Myocyte (in vitro differentiated cells): ENCODE results near the gene GRK1. TPM values are rescaled to one million over a fixed set of nuclear protein-coding genes. Genes with fewer than 3 reads are reported as not detected.
"Not testable (repeated sequence)": the region's sequence is repeated elsewhere in the genome, so short reads cannot be mapped to it uniquely, and the experiment has no call there.

Experiments
- DNase-seq: peaks from one replicate; pipeline ENCODE4 v3.0.0-alpha.2; 2012; ENCODE audit warnings: low read depth
- total RNA-seq: library from RNA; depleted of rRNA; stranded (reverse); fragments of >200 nt; gene quantifications from 2 replicates; pipeline ENCODE4 v1.2.3, GENCODE V29; 2014

The GRK1 gene
- total RNA-seq, 1 donor from 2014 or later = not detected

DNA sequence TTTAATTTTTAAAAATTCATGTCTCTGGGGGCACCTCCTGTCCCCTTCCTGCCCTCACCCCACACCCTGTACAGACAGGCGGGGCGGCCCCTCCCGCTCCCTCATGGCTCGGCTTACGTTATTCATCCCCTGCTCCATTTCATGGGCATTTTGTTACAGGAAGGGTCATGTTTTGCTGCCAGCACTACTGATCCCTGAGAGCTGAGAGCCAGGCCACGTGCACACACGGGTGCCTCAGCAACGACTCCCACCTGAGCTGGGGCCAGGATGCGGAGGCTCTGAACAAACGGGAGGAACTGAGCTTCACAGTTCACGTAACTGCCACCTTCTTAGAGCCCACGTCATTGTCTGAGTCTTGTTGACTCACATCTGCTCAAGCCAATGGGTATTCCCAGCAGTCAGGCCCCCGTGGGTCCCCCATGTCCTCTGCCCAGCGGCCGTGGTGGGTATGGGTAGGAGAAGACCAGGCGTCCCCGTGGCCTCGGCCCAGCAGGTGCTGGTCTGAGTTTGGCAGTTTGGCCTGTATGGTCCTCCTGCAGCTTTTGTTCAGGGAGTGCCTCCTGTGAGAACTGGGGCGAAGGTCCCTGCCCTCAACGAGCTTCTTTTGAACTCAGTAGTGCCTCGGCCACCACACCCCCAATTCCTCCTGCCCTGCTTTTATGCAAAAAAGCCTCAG, 75.6 kb downstream of the GRK1 start:
- no peak for DNase-seq

DNA sequence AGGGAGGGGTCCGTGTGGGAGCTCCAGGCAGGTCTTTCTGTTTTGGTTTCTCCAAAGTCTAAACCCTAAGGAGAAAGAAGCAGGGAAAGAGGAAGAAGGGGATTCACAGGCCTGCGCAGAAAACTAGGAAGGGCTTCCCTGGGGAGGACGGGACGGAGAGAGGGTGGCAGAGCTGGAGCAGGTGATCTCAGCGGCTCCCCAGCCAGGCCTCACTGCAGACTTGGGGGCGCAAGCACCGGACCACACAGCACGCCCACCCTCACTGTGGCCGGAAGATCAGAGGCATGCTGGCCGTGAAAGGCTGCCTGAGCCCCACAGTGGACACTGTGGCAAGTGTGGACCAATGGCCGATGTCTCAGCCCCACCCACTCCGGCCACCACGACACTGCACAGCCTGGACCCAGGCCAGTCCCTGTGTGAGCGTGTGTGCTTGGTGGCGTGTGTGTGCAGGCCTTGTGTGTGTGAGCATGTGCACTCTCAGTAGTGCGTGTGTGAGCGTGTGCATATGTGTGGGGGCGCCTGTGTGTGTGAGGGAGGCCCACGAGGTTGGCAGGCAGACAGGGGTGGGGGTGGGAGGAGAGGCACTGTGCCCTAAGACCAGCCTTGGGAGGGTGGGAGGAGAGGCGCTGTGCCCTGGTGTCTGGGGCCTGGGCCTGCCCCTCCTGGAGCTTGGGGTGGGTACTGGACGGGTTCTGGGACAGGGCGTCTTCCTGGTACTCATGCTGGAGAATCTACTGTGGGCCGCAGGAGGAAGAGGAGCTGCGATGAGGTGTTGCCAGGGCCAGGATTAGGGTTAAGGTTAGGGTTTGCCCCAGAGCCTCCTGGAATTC, 76.6 kb downstream of the GRK1 start:
- DNase-seq = no peak

DNA sequence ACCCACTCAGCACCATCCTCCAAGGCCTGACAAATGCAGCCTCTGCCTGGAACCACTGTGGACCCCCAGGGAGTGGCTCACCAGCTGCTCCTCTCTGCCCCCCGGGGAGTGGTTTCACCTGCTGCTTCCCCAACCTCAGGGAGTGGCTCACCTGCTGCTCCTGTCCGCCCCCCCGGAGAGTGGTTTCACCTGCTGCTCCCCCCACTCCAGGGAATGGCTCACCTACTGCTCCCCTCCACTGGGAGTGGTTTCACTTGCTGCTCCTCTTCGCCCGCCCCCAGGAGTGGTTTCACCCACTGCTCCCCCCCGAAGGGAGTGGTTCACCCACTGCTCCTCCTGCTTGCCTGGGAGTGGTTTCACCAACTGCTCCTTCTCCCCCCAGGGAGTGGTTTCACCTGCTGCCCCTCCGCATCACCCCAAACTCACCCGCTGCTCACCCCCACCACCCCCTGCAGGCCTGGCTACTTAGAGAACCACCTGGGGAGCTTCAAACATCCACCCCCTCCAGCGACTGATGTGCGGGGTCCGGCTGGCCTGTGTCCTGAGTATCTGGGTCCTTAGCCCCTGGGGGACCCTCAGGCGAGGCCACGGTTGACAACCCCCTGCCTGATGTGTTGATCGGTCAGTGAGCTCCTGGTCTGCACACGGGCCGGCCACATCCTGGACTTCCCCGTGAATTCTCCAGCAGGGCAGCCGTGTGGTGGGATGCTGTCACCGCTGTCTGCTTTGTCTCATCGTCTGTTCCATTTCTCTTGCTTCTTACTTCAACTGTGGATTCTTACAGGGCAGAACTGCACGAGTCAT, 77.4 kb downstream of the GRK1 start:
- no peak for DNase-seq

- DNase-seq = no peak
Measured at GRCh38 chr13:113745059-113745458, 78.0 kb downstream of the GRK1 start.

- not testable (repeated sequence) for DNase-seq
Measured at GRCh38 chr13:113745500-113746142, 78.6 kb downstream of the GRK1 start.

GRCh38 chr13:113746143-113746525, 79.1 kb downstream of the GRK1 start:
- no peak for DNase-seq

GRCh38 chr13:113746671-113747070, 79.7 kb downstream of the GRK1 start:
- no peak for DNase-seq

GRCh38 chr13:113747291-113747833, 80.3 kb downstream of the GRK1 start:
- no peak for DNase-seq

DNA sequence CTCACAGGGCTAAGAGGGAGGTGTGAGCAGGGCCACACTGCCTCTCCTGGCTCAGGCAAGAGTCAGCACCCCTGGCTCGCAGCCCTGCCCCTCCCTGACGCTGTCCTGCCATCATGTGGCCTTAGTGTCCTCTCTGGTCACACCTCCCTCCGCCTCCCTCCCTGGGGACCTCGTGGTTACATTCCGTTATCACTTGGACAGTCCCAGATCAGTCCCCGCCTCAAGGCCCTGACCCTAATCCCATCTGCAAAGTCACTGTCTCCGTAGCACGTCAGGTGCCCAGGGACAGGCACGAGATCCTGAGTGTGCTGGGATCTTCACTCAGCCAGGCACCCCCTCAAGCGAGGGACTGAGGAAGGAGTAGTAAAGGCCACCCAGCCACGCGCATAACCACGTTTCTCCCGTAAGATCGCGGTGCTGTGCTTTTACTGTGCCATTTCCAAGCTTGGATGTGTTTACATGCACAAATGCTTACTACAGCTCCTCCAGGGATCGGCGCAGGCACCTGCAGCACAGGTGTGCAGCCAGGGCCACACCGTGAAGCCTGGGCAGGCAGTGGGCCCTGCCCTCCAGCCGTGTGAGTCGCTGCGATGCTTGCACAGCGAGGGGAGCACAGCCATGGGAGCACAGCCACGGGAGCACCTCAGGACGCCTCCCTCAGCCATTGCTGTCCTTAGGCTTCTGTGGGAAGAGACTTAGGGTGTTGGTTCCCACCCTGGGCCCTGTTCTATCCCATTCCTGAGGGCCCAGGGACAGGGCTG, 81.3 kb downstream of the GRK1 start:
- no peak for DNase-seq

GRCh38 chr13:113748862-113749451, 81.9 kb downstream of the GRK1 start:
- DNase-seq = no peak

DNA sequence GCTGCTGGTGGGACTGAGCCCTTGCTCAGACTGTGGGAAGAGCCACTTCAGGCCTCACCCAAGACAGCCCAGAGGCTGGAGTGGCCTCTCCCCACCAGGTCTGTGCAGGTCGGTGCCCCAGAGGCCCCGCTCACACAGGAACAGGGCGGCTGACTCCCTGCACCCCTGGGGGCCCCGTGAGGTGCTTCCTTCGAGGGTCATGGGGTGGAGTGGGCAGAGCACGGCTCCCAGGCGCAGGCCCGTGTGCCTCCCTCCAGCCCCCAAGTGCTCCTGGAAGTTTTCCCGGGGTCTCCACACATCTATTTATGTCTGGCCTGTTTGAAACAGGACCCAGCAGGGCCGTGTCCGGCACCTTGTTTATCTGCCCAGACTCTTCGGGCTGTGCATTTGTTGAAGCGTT, 82.5 kb downstream of the GRK1 start:
- no peak for DNase-seq

DNA sequence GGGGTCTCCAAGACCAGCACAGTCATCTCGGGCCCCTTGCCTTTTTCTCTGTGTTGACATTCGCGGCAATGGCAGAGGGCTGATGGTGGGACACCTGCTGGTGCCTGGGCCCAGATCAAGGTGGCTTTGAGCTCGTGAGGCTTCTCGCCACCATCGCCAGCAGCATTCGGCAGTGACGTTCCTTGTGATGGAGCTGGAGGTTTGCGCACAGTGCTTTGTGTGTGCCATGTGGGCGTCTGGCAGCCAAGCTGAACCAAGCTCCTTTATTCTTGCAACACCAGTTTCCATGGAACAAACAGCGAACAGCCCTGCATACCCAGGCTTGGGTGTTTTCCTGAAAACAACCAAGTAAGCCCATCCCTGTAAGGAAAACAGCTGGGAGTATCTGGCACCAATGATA, 82.9 kb downstream of the GRK1 start:
- DNase-seq = no peak

DNA sequence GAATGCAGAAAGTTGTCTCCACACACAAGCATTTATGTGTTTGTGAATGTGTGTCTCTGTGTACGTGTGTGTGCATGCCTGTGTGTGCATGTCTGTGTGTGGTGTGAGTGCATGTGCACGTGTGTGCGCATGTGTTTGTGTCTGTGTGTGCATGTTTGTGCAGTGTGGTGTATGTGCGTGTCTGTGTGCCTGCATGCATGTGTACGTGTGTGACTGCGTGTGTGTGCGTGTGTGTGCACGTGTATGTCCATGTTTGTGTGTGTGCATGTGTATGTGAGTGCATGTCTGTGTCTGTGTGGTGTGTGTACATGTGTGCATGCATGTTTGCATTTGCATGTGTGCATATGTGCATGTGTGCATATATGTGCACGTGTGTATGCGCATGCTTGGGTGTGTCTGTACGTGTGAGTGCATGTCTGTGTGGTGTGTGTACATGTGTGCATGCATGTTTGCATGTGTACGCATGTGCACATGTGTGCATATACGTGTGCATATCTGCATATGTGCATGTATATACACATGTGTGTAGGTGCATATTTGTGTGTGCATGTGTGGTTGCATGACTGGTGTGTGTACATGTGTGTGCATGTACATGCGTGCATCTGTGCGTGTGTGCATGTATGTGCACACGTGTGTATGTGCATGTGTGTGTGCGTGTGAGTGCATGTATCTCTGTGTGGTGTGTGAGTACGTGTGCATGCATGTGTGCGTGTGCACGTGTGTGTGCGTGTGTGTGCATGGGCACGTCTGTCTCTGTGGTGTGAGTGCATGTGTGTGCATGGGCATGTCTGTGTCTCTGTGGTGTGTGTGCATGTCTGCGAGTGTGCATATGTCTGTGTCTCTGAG, 83.8 kb downstream of the GRK1 start:
- no peak for DNase-seq

- no peak for DNase-seq
Measured at GRCh38 chr13:113751491-113751890, 84.5 kb downstream of the GRK1 start.

DNA sequence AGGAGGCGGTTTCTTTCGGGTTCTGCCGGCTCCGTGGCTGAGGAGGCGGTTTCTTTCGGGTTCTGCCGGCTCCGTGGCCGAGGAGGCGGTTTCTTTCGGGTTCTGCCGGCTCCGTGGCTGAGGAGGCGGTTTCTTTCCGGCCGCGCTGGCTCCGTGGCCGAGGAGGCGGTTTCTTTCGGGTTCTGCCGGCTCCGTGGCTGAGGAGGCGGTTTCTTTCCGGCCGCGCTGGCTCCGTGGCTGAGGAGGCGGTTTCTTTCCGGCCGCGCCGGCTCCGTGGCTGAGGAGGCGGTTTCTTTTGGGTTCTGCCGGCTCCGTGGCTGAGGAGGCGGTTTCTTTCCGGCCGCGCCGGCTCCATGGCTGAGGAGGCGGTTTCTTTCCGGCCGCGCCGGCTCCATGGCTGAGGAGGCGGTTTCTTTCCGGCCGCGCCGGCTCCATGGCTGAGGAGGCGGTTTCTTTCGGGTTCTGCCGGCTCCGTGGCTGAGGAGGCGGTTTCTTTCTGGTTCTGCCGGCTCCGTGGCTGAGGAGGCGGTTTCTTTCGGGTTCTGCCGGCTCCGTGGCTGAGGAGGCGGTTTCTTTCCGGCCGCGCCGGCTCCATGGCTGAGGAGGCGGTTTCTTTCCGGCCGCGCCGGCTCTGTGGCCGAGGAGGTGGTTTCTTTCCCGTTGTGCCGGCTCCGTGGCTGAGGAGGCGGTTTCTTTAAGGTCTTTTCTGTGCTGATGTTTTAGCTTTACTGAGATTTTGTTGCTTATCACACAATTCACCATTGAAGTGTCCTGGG, 85.4 kb downstream of the GRK1 start:
- not testable (repeated sequence) for DNase-seq

DNA sequence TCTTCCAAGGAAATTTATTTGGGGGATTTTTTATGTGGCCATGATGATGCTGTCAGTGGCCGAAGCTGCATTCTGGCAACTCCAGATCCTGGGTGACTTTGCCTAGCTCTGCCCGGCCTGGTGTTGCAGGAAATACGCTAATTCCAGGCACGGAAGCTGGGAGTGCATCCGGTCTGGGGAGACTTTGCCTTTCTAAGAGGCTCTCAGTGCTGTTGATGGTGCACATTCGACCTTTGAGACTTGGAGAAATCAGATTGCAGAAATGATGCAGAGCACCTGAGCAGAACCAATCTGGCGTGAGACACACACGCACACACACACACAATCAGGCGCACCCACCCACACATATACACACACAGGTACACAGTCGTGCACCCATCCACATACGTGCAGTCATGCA, 86.2 kb downstream of the GRK1 start:
- no peak for DNase-seq

DNA sequence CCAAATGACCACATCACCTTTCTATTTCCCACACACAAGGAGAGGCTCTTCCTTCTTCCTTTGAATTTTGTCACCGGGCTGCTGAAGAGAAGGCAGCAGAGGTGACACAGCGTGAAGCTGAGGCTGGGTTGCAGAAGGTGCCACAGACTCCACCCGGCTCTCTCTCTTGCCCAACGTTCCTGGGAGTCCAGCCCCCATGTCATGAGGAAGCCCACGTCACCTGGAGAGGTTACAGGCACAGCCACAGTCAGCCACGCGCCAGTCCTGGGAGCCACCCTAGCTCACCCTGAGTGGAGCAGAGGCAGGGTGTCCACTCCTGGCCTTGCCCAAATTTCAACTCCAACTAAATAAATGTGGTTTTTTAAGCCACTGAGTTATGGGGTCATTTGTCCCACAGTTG, 87.2 kb downstream of the GRK1 start:
- DNase-seq = no peak

GRCh38 chr13:113754691-113755090, 87.7 kb downstream of the GRK1 start:
- no peak for DNase-seq
